GM19025 (cell line): ENCODE results near the gene ZNF474.
"Not testable (repeated sequence)": the region's sequence is repeated elsewhere in the genome, so short reads cannot be mapped to it uniquely, and the experiment has no call there.

Source experiments
- ATAC-seq: cut with Tn5 transposase; IDR thresholded peaks from one replicate; pipeline ENCODE4 v1.9.1; 2021; ENCODE audit warnings: mild to moderate bottlenecking, low read depth, moderate library complexity; ENCODE audit not compliant: unreplicated experiment

The ZNF474 gene

DNA sequence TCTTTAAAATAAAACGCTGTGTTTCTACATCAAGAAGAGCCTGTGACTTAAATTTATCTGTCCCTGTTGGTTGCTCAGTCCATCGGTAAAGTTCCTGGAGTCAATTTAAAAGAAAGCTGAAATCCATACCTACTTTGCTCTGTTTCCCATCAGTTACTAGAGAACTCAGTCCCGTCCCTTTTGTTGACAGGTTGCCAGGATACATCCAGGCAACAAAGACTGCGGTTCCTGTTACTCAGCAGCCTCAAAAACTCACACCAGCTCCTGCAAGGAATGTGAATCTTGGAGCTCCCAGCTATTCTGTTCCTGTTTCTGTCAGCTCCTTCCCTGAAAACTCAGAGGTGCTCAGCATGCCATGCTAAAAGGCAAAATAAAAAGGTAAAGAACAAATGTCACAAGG, at the start of gene ZNF474:
ZNF474 (plus strand) TSS at position 241 of the 400 bp plus-strand sequence. CDS start 22,445 bp downstream, outside the sequence.
- ATAC-seq: no peak

- no peak for ATAC-seq
These were observed 47.8 kb upstream of the ZNF474 start for GRCh38 chr5:122081541-122081940.

- no peak for ATAC-seq
These were observed 45.8 kb upstream of the ZNF474 start for GRCh38 chr5:122083535-122083934.

DNA sequence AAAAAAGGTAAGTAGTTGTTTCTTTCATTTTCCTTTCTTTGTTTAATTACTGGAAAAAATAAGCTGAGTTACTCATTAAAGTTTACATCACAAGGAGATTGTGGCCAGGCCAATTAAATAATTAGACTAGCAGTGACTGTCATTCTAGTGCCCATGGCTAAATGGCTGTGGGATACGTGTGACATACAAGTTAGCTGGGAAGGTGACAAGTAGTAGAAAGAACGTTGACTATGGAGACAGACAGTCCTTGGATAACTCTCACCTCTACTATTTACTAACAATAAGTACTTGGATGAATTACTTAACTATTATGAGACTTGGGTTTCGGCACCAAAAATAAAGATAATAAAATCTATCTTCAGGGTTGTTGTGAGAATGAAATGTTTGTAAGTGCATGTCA, 44.3 kb upstream of the ZNF474 start:
- ATAC-seq: no peak

GRCh38 chr5:122089096-122090013, 40.0 kb upstream of the ZNF474 start:
- ATAC-seq: no peak

DNA sequence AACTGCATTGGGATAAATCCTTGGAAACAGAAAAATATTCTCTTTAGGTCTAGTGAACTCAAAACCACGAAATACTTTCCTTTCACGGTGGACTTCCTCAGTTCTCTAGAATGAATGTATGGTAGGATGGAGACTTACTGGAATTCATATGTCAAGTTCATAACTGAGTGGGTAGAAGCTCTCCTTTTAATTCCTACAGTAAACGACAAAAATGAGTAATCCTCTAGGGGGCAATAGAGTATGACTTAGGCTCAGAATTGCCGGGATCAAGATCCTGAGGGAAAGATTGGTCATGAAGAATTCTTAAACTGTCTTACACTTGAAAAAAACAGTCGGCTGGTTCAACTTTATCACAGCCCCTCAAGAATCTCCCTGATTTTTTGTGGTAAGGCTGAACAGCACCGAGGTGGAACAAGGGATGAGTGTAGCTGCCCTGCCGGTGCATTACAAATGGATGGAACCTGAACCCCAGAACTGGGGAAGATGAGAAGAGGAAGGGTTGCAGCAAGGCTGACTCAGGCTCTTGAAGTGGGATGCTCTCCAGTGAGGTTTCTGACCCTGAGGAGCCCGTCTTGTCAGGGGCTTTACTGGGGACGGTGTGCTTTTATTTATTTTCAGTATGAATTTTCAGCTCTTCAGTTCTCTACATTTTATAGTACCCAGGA, 37.3 kb upstream of the ZNF474 start:
- ATAC-seq: no peak

DNA sequence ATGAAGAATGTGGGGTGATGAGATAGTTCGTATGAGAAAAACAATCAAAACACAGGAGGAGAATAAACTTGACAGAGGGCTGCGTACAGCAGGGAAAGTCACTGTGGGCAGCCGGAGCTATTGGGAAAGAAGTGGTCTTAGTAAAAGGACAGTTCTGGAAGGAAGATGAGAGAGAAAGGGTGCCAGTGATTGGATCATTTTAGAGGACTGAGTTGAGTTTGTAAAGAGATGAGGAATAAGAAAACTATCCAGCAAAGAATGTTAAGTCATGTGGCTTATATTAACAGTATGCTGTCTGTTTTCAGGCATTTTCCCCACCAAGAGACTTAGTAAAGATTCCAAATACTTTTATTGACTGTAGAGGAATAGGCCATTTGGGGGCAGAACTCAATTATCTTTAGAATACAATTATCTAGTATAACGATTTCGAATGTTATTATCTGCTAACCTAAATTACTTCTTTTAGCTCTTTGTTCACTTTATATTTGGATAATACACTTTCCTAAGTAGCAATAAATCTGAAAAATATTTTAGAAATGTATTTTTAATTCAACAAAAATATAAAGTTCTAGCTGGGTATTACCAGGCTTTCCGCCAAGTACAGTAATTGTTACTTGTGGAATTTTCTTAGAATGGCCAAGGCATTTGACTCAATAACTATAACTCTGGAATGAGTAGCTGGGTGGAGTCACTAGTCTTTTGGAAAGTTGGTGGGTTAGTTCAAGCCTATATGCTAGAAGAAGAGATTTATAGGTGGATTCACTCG, 35.7 kb upstream of the ZNF474 start:
- no peak for ATAC-seq

GRCh38 chr5:122094251-122094650, 35.1 kb upstream of the ZNF474 start:
- ATAC-seq: not testable (repeated sequence)

- ATAC-seq: no peak
These were observed 34.2 kb upstream of the ZNF474 start for GRCh38 chr5:122095158-122095557.

- ATAC-seq: no peak
These were observed 32.0 kb upstream of the ZNF474 start for GRCh38 chr5:122097391-122097790.

GRCh38 chr5:122099060-122099790, 30.1 kb upstream of the ZNF474 start:
- no peak for ATAC-seq

DNA sequence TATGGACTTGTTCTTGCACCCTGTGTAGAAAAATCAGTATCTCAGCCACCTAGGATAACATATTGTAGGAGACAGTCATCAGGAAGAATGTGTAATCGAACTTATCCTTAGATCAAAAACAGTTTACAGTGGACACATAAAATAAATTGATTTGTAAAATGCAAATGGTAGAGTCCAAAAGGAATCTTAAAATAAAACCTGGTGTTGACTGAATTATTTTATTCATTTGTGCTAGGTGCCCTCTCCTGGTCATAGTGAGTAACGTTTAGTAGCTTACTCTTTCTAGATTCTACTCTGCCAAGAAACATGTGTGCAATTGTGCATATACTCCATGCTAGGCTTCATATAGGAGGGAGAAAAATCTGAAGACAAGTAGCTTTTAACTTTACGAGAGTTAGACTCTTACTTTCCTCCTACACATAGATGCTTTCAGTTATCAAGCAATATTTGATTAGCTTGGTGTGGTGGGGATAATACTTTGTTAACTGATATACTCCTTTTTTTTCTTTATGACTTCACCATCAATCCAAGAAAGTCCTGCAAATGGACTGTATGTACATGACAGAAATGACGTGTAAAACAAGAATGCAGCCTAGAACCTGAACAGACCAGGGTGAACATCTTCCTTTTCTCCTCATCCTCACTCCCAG, 27.6 kb upstream of the ZNF474 start:
- no peak for ATAC-seq

- ATAC-seq: no peak
These were observed 26.5 kb upstream of the ZNF474 start for GRCh38 chr5:122102825-122103224.

- ATAC-seq: no peak
These were observed 23.4 kb upstream of the ZNF474 start for GRCh38 chr5:122105909-122106308.

DNA sequence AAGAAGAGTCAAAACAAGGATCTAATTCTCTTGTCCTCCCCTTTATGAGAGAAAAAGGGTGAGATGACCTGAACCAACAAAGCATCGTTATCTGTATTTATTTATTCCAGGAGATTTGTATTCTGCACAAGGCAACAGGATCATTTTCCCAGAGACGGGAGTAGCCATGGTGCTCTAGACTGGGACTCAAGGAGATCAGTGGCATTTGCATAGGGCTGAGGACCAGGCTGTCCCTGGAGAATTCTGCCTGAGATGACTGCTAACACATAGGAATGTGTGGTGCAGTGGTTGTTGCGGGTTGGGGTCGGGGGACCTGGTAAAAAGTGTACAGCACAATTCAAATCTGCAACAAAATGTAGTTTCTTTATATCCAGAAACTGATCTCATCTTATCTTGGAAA, 22.3 kb upstream of the ZNF474 start:
- no peak for ATAC-seq

DNA sequence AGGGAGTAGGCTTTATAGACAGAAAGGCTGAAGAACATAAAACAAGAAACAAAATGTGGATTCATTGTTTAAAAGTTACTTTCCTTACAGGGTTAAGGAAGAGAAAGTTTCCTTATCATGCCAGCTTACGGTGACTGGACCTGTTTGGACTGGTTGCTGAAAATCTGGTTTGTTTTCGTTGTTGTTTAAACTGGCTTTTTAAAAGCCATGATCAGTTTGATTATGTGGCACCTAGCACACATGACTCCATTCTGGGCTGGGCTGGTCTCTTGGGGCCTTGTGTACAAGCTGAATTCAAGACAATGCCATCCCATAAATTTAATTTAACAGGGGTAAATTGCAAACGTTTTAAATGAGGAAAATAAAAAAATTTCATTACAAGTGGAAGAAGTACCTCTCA, 18.4 kb upstream of the ZNF474 start:
- ATAC-seq: no peak

GRCh38 chr5:122111460-122111859, 17.9 kb upstream of the ZNF474 start:
- ATAC-seq: no peak

GRCh38 chr5:122112063-122112462, 17.3 kb upstream of the ZNF474 start:
- ATAC-seq: no peak

GRCh38 chr5:122112733-122113558, 16.4 kb upstream of the ZNF474 start:
- ATAC-seq: no peak
